Measurements from ENCODE around the gene FRMD8.

The FRMD8 gene

DNA sequence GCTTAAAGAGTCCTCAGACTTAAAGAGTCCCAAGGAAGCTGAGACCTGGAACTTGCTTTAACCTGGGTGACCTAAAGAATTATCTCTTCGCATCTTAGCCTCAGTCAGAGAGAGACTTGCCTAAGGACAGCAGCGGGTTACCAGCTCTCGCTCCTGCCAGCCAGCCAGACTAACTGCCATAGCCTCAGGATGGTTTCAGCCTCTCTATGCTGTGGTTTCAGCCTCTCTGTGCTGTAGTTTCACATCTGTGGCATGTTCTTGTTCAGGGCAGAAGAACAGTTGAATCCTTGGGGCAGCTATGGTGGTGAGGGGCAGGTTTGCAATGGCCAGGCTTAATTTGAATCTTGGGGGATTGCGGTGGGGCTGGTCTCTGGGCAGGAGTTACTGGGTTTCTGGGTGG is 2.3 kb downstream of the FRMD8 start:
- no peak overlapping the region for H3K4me3 ChIP-seq (ENCODE audit: low read depth, low read length)
- DNase-seq (ENCODE audit: low read depth), result no peak
- no peak for TF ChIP-seq POLR2A (IDR thresholded peaks at IDR 0.05; ENCODE audit: extremely low read depth, insufficient read length)
- TF ChIP-seq MYC (IDR thresholded peaks at IDR 0.05; ENCODE audit: low read depth, low read length), result no peak
- TF ChIP-seq, protein P1, sequence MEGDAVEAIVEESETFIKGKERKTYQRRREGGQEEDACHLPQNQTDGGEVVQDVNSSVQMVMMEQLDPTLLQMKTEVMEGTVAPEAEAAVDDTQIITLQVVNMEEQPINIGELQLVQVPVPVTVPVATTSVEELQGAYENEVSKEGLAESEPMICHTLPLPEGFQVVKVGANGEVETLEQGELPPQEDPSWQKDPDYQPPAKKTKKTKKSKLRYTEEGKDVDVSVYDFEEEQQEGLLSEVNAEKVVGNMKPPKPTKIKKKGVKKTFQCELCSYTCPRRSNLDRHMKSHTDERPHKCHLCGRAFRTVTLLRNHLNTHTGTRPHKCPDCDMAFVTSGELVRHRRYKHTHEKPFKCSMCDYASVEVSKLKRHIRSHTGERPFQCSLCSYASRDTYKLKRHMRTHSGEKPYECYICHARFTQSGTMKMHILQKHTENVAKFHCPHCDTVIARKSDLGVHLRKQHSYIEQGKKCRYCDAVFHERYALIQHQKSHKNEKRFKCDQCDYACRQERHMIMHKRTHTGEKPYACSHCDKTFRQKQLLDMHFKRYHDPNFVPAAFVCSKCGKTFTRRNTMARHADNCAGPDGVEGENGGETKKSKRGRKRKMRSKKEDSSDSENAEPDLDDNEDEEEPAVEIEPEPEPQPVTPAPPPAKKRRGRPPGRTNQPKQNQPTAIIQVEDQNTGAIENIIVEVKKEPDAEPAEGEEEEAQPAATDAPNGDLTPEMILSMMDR (IDR thresholded peaks at IDR 0.05; ENCODE audit: low read depth, low read length), result no peak
- TF ChIP-seq MAX (IDR thresholded peaks at IDR 0.05; ENCODE audit: low read depth, low read length), result no peak

DNA sequence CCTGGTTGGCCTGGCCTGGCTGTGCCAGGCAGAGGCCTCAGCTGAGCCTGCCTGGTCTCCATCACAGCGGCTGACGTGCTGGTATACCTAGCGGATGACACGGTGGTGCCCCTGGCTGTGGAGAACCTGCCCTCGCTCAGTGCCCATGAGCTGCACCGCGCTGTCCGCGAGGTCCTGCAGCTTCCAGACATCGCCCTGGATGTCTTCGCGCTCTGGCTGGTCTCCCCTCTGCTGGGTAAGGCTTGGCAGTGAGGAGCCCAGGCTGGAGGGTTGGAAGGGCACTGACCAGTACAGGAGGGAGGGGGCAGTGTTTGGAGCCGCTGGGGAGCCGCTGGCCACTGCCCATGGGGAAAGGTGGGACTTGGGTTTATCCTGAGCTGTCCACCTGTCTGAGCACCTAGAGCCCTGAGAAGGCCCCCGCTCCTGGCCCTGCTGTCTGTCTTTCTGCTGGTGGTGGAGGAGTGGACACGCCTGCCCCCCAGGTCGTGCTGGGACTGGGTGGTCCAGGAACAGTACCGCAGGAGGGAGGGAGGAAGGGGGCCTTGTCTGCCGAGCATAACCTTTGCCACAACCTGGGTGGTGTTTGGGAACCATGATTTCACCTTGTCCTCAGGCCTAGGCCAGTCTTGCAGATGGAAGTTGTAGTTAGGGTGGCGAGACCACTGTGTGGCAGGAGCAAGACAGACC is 3.0 kb downstream of the FRMD8 start:
- no peak for DNase-seq (ENCODE audit: low read depth)
- TF ChIP-seq POLR2A (IDR thresholded peaks at IDR 0.05; ENCODE audit: extremely low read depth, insufficient read length) (no peak), MYC (IDR thresholded peaks at IDR 0.05; ENCODE audit: low read depth, low read length) (no peak), MAX (IDR thresholded peaks at IDR 0.05; ENCODE audit: low read depth, low read length) (no peak)
- TF ChIP-seq, protein P1 (IDR thresholded peaks at IDR 0.05; ENCODE audit: low read depth, low read length), result no peak
- no peak overlapping the region for H3K4me3 ChIP-seq (ENCODE audit: low read depth, low read length)

DNA sequence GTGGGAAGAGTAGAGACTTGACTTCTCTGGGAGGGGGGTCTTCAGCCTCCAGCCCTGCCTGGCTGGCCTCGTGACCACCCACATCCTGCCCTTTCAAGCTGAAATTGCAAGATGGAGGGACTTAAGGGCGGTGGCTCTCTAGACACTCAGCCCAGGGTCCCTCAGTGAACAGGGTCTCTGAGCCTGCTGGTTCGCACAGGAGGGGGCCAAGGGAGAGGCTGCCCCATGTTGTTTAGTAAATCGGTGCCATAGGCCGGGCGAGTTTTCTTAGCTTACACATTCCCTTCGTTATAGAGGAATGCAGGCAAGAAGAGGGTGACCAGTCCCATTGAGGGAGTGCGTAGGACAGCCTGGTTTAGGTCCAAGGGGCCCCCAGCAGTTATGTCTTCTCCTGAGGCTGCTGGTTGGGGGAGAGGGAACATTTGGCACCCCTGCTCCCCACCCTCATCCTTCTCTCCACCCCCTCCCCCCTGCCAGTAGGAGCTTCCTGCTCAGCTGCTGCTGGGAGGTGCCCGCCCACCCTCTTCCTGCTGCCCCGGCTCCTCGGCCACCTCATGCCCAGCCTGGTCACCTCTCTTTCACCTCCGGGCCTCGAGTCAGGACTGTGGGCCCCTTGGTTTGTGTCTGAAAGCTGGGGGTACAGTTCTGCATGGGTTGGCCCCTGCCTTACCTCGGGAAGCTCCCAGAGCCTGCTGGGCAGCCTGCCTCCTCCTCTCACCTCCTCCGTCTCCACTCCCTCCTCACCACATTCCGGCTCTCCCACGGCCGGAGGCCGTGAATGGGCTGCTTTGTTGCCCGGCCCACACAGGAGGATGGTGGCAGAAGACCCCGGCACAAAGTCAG is 3.9 kb downstream of the FRMD8 start:
- no peak overlapping the region for H3K4me3 ChIP-seq (ENCODE audit: low read depth, low read length)
- TF ChIP-seq, protein P1 (IDR thresholded peaks at IDR 0.05; ENCODE audit: low read depth, low read length), result no peak
- no peak for TF ChIP-seq POLR2A (IDR thresholded peaks at IDR 0.05; ENCODE audit: extremely low read depth, insufficient read length)
- TF ChIP-seq MYC (IDR thresholded peaks at IDR 0.05; ENCODE audit: low read depth, low read length), result no peak
- no peak for TF ChIP-seq MAX (IDR thresholded peaks at IDR 0.05; ENCODE audit: low read depth, low read length)
- no peak for DNase-seq (ENCODE audit: low read depth)

DNA sequence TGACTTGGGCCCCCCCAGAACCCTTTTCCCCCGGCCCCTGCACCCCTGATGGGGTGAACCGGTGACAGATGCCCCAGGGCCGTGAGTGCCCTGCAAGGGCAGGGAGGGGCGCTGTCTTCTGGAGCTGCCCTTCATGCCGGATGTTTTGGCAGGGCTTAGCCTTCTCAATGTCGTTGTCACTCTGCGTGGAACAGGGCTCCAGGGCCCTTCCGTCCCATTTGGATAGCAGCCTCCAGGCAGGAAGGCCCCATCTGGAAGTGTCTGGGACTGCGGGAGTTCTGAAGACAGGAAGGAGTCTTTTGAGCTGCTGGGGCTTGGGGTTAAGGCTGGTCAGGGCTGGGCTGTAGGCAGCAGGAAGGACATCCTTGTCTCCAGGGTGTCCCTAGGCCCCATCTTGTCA is 4.6 kb downstream of the FRMD8 start:
- no peak for TF ChIP-seq MAX (IDR thresholded peaks at IDR 0.05; ENCODE audit: low read depth, low read length)
- TF ChIP-seq MYC (IDR thresholded peaks at IDR 0.05; ENCODE audit: low read depth, low read length), result no peak
- TF ChIP-seq, protein P1 (IDR thresholded peaks at IDR 0.05; ENCODE audit: low read depth, low read length), result no peak
- TF ChIP-seq POLR2A (IDR thresholded peaks at IDR 0.05; ENCODE audit: extremely low read depth, insufficient read length), result no peak
- DNase-seq (ENCODE audit: low read depth), result no peak

GRCh38 chr11:65392186-65392829 is 5.9 kb downstream of the FRMD8 start:
- no peak overlapping the region for H3K4me3 ChIP-seq (ENCODE audit: low read depth, low read length)
- TF ChIP-seq MYC (IDR thresholded peaks at IDR 0.05; ENCODE audit: low read depth, low read length), result no peak
- TF ChIP-seq, protein P1 (IDR thresholded peaks at IDR 0.05; ENCODE audit: low read depth, low read length), result no peak
- TF ChIP-seq POLR2A (IDR thresholded peaks at IDR 0.05; ENCODE audit: extremely low read depth, insufficient read length), result no peak
- no peak for TF ChIP-seq MAX (IDR thresholded peaks at IDR 0.05; ENCODE audit: low read depth, low read length)
- no peak for DNase-seq (ENCODE audit: low read depth)

More for the DNA sequence above, 4.6 kb downstream of the FRMD8 start:
- H3K4me3 ChIP-seq (ENCODE audit: low read depth, low read length), result no peak overlapping the region
